Activated CD4-positive, alpha-beta T cell treated with anti-CD3 and anti-CD28 coated beads for 48 hours (primary cell): ENCODE data around the gene NXPH4.

Experiments
- DNase-seq: peaks from one replicate; pipeline ENCODE4 v3.0.0-alpha.2; 2020

The NXPH4 gene

GRCh38 chr12:57183939-57184725 lies 32.5 kb upstream of the NXPH4 start:
- DNase-seq: no peak

- DNase-seq: no peak
Observed at GRCh38 chr12:57185403-57185802, 31.2 kb upstream of the NXPH4 start.

- no peak for DNase-seq
Observed at GRCh38 chr12:57185906-57186508, 30.6 kb upstream of the NXPH4 start.

- no peak for DNase-seq
Observed at GRCh38 chr12:57187222-57188089, 29.1 kb upstream of the NXPH4 start.

GRCh38 chr12:57188090-57188425 lies 28.5 kb upstream of the NXPH4 start:
- no peak for DNase-seq

GRCh38 chr12:57190037-57190436 lies 26.6 kb upstream of the NXPH4 start:
- DNase-seq: no peak

- no peak for DNase-seq
Observed at GRCh38 chr12:57190821-57191220, 25.8 kb upstream of the NXPH4 start.

- DNase-seq: no peak
Observed at GRCh38 chr12:57191410-57191809, 25.2 kb upstream of the NXPH4 start.

GRCh38 chr12:57192920-57193319 lies 23.7 kb upstream of the NXPH4 start:
- DNase-seq: no peak

- DNase-seq: no peak
Observed at GRCh38 chr12:57193706-57194245, 22.8 kb upstream of the NXPH4 start.

- DNase-seq: no peak
Observed at GRCh38 chr12:57194253-57194652, 22.3 kb upstream of the NXPH4 start.

GRCh38 chr12:57195186-57195585 lies 21.4 kb upstream of the NXPH4 start:
- DNase-seq: no peak

GRCh38 chr12:57195611-57196371 lies 20.8 kb upstream of the NXPH4 start:
- DNase-seq: no peak

GRCh38 chr12:57196439-57196838 lies 20.2 kb upstream of the NXPH4 start:
- DNase-seq: no peak

GRCh38 chr12:57196956-57197355 lies 19.6 kb upstream of the NXPH4 start:
- no peak for DNase-seq

GRCh38 chr12:57198329-57198728 lies 18.3 kb upstream of the NXPH4 start:
- no peak for DNase-seq

- no peak for DNase-seq
Observed at GRCh38 chr12:57199191-57199590, 17.4 kb upstream of the NXPH4 start.

- no peak for DNase-seq
Observed at GRCh38 chr12:57200497-57200896, 16.1 kb upstream of the NXPH4 start.

- DNase-seq: no peak
Observed at GRCh38 chr12:57201219-57201618, 15.4 kb upstream of the NXPH4 start.

- DNase-seq: no peak
Observed at GRCh38 chr12:57201631-57202030, 15.0 kb upstream of the NXPH4 start.

- DNase-seq: no peak
Observed at GRCh38 chr12:57202321-57202720, 14.3 kb upstream of the NXPH4 start.

- no peak for DNase-seq
Observed at GRCh38 chr12:57203201-57203600, 13.4 kb upstream of the NXPH4 start.

- DNase-seq: no peak
Observed at GRCh38 chr12:57203791-57204190, 12.8 kb upstream of the NXPH4 start.
